Endothelial cell of umbilical vein (primary cell): ENCODE data around the gene BUD31. TPM values are rescaled to one million over a fixed set of nuclear protein-coding genes. Genes with fewer than 3 reads are reported as not detected.

Experiments
- BruUV-seq: library from RNA; stranded (reverse); fragments of 400-500 nt; replicated peaks from 2 replicates; lab custom pipeline; 2021; lab: Mats Ljungman, UMichigan
- CTCF ChIA-PET: fragments of 300-600, 350-600 bp; sonication (Branson Sonifier 250); formaldehyde crosslinking; loops from one replicate; lab custom pipeline; 2021; ENCODE audit warnings: antibody characterized with exemption, inconsistent platforms; lab: Charles Lee
- POLR2A ChIA-PET: fragments of 300-600, 350-600 bp; sonication (Branson Sonifier 250); formaldehyde crosslinking; loops from one replicate; lab custom pipeline; 2021; ENCODE audit warnings: antibody characterized with exemption, inconsistent platforms; lab: Charles Lee
- DNase-seq: peaks from one replicate; pipeline ENCODE4 v3.0.0-alpha.2; 2011; ENCODE audit warnings: low read depth, low spot score
- FAIRE-seq: peaks from 2 replicates; lab custom pipeline; 2011; peaks lifted over from hg19 to GRCh38; lab: Jason Lieb, UNC
- H2AFZ ChIP-seq: 2 replicates; pipeline ENCODE4 v1.6.0; 2012; ENCODE audit warnings: low read depth, low read length, control low read depth, inconsistent platforms
- H3K27ac ChIP-seq: 2 replicates; pipeline ENCODE4 v1.5.1; 2011; ENCODE audit warnings: low read depth, mild to moderate bottlenecking, control low read depth, low read length, moderate library complexity; ENCODE audit not compliant: insufficient read depth
- H3K27me3 ChIP-seq, 2 experiments: 2 replicates each; pipeline versions ENCODE4 v1.6.0 to v1.6.1; 2011; ENCODE audit warnings: low read length in 2 of 2, mixed read lengths in 1 of 2; ENCODE audit not compliant: control insufficient read depth in 2 of 2, insufficient read depth in 2 of 2
- H3K36me3 ChIP-seq, 2 experiments: 2 replicates in 1 of 2; 3 replicates in 1 of 2; pipeline ENCODE4 v1.5.1; 2011; ENCODE audit warnings: low read length in 2 of 2, mild to moderate bottlenecking in 1 of 2, moderate library complexity in 1 of 2; ENCODE audit not compliant: control insufficient read depth in 2 of 2, insufficient read depth in 2 of 2; ENCODE audit errors: extremely low read depth in 1 of 2
- H3K4me1 ChIP-seq: 3 replicates; pipeline ENCODE4 v1.5.1; 2011; ENCODE audit warnings: mild to moderate bottlenecking, low read length; ENCODE audit not compliant: control insufficient read depth, insufficient read depth; ENCODE audit errors: extremely low read depth
- H3K4me2 ChIP-seq: 2 replicates; pipeline ENCODE4 v1.6.1; 2011; ENCODE audit warnings: low read length, control low read depth, mixed read lengths; ENCODE audit not compliant: insufficient read depth
- H3K4me3 ChIP-seq, 3 experiments: fragments of 200-600 bp in 1 of 3; sonication (generic), shearing (Covaris generic) in 1 of 3; replicated peaks in 1 of 3; 2 replicates each; pipeline ENCODE4 v1.5.1; 2011 to 2016; ENCODE audit warnings: control low read depth in 3 of 3, low read length in 3 of 3, mild to moderate bottlenecking in 2 of 3, inconsistent platforms in 1 of 3, low read depth in 1 of 3, moderate library complexity in 1 of 3; ENCODE audit not compliant: insufficient read depth in 1 of 3
- H3K79me2 ChIP-seq: 2 replicates; pipeline ENCODE4 v1.6.0; 2012; ENCODE audit warnings: low read length, inconsistent platforms; ENCODE audit not compliant: control insufficient read depth, insufficient read depth
- H3K9ac ChIP-seq: replicated peaks from 2 replicates; pipeline ENCODE3; 2011; ENCODE audit warnings: low read length, control low read depth; ENCODE audit not compliant: insufficient read depth; ENCODE audit errors: extremely low read depth
- H3K9me1 ChIP-seq: replicated peaks from 3 replicates; pipeline ENCODE4 v1.6.0; 2011; ENCODE audit warnings: mild to moderate bottlenecking, low read length; ENCODE audit not compliant: control insufficient read depth, insufficient read depth; ENCODE audit errors: extremely low read depth
- H3K9me3 ChIP-seq: replicated peaks from 2 replicates; pipeline ENCODE4 v1.5.1; 2012; ENCODE audit warnings: low read length, inconsistent platforms; ENCODE audit not compliant: control insufficient read depth, insufficient read depth
- H4K20me1 ChIP-seq: replicated peaks from 2 replicates; pipeline ENCODE3; 2011; ENCODE audit warnings: mild to moderate bottlenecking, low read length; ENCODE audit not compliant: control insufficient read depth, insufficient read depth; ENCODE audit errors: extremely low read depth
- EZH2 ChIP-seq: IDR thresholded peaks from 2 replicates; pipeline ENCODE4 v1.6.1; 2012; ENCODE audit warnings: borderline replicate concordance, low read depth, mild to moderate bottlenecking, moderate library complexity, low read length, inconsistent platforms; ENCODE audit not compliant: severe bottlenecking
- FOS ChIP-seq: IDR thresholded peaks from 2 replicates; pipeline ENCODE4 v1.6.1; 2011; ENCODE audit warnings: mild to moderate bottlenecking, low read length, moderate library complexity, borderline replicate concordance; ENCODE audit not compliant: insufficient read depth
- GATA2 ChIP-seq: IDR thresholded peaks from 2 replicates; pipeline ENCODE4 v1.7.0; 2011; ENCODE audit warnings: low read depth, mild to moderate bottlenecking, moderate library complexity, mixed read lengths, low read length; ENCODE audit not compliant: insufficient read length, insufficient read depth
- JUN ChIP-seq: IDR thresholded peaks from 2 replicates; pipeline ENCODE4 v1.6.1; 2011; ENCODE audit warnings: borderline replicate concordance, low read depth; ENCODE audit not compliant: insufficient read length, insufficient read depth
- MAX ChIP-seq: IDR thresholded peaks from 2 replicates; pipeline ENCODE4 v1.6.1; 2011; ENCODE audit not compliant: insufficient read depth, insufficient read length
- MYC ChIP-seq: IDR thresholded peaks from one replicate; pipeline ENCODE4 v1.6.1; 2011; ENCODE audit warnings: mild to moderate bottlenecking, low read depth, low read length
- POLR2A ChIP-seq: IDR thresholded peaks from 2 replicates; pipeline ENCODE4 v1.6.1; 2012; ENCODE audit warnings: low read depth, mild to moderate bottlenecking, control low read depth, low read length
- POLR2AphosphoS5 ChIP-seq: IDR thresholded peaks from 2 replicates; pipeline ENCODE4 v1.6.1; 2012; ENCODE audit warnings: low read depth, mild to moderate bottlenecking, control low read depth, low read length, moderate library complexity; ENCODE audit not compliant: insufficient read depth
- dilution Hi-C: fragments of 300-500 bp; cut with MboI; formaldehyde crosslinking; loops from one replicate; pipeline ENCODE4 v1.15.0; 2019; ENCODE audit warnings: low sequenced_read_pairs; ENCODE audit not compliant: extremely low pct_ligation_motif_present
- intact Hi-C: fragments of 100-400 bp; cut with micrococcal nuclease; formaldehyde crosslinking; loops from one replicate; pipeline ENCODE4 v1.10.0; 2022
- polyA plus RNA-seq, 4 experiments: library from polyadenylated mRNA; depleted of rRNA in 3 of 4; stranded (reverse) in 3 of 4; unstranded in 1 of 4; fragments of >200 nt; gene quantifications; 2 replicates each; pipeline versions ENCODE4 v1.2.1 to v1.2.3, GENCODE V29; 2011 to 2012; ENCODE audit warnings: missing spikeins in 1 of 4
- total RNA-seq: library from RNA; stranded (reverse); gene quantifications from 2 replicates; pipeline ENCODE4 v1.2.3, GENCODE V29; 2021
- TF ChIP-seq, protein P1 (sequence below), 2 donors: IDR thresholded peaks; 1 replicate in 1 of 2; 2 replicates in 1 of 2; pipeline ENCODE4 v1.5.1; 2011; ENCODE audit warnings: low read length in 2 of 2, mild to moderate bottlenecking in 2 of 2, moderate library complexity in 2 of 2, control low read depth in 1 of 2, inconsistent platforms in 1 of 2, low read depth in 1 of 2; ENCODE audit not compliant: insufficient read depth in 1 of 2; ENCODE audit errors: extremely low read depth in 1 of 2

The BUD31 gene
- total and polyA plus RNA-seq, 2 donors (not counting 3 experiments of a cell fraction or from before 2014, with no cell fraction given): 67.8 to 122 TPM

- intact Hi-C loops: no loop called here
- peaks cover 12% of the 10 kb centered on the region for H3K79me2 ChIP-seq
- H4K20me1 ChIP-seq: no peaks in the 10 kb centered on the region
- H3K9me3 ChIP-seq: no peaks in the 10 kb centered on the region
- BruUV-seq: no TSS peak
- TF ChIP-seq GATA2: no peak
- TF ChIP-seq POLR2A: no peak
- TF ChIP-seq MAX: no peak
- TF ChIP-seq EZH2: no peak
- TF ChIP-seq, protein P1, sequence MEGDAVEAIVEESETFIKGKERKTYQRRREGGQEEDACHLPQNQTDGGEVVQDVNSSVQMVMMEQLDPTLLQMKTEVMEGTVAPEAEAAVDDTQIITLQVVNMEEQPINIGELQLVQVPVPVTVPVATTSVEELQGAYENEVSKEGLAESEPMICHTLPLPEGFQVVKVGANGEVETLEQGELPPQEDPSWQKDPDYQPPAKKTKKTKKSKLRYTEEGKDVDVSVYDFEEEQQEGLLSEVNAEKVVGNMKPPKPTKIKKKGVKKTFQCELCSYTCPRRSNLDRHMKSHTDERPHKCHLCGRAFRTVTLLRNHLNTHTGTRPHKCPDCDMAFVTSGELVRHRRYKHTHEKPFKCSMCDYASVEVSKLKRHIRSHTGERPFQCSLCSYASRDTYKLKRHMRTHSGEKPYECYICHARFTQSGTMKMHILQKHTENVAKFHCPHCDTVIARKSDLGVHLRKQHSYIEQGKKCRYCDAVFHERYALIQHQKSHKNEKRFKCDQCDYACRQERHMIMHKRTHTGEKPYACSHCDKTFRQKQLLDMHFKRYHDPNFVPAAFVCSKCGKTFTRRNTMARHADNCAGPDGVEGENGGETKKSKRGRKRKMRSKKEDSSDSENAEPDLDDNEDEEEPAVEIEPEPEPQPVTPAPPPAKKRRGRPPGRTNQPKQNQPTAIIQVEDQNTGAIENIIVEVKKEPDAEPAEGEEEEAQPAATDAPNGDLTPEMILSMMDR (IDR thresholded peaks at IDR 0.05; ENCODE audit: extremely low read depth in 1 of 2, insufficient read depth in 1 of 2, low read depth in 1 of 2, low read length in 2 of 2): no peak
- no peak for TF ChIP-seq MYC
- no peak for TF ChIP-seq POLR2AphosphoS5
- no peak for TF ChIP-seq FOS
- TF ChIP-seq JUN: no peak
- CTCF ChIA-PET: interaction anchor here (1.0 to 1.2 kb wide), 2 partner anchors 15 to 44 kb away, joined by 3 to 4 read pairs; no protein-coding TSS in a partner anchor
- dilution Hi-C loops: no loop called here
- H2AFZ ChIP-seq: no peak overlapping the region
- no peaks in the 10 kb centered on the region for H3K27me3 ChIP-seq
- H3K4me1 ChIP-seq: peaks cover 7% of the 10 kb centered on the region
- FAIRE-seq (no peak), DNase-seq (no peak)
- POLR2A ChIA-PET: no interaction called here
- no peak overlapping the region for H3K4me2 ChIP-seq
- H3K9ac ChIP-seq: no peak overlapping the region
- peaks cover 4 to 7% of the 10 kb centered on the region in 2 experiments for H3K36me3 ChIP-seq
- H3K4me3 ChIP-seq: no peak overlapping the region
- no peaks in the 10 kb centered on the region for H3K9me1 ChIP-seq
- no peak overlapping the region for H3K27ac ChIP-seq
Measured at GRCh38 chr7:99371376-99371920, 37.3 kb upstream of the BUD31 start.
